ENCODE measurements around the gene ARVCF. TPM values are rescaled to one million over a fixed set of nuclear protein-coding genes. Genes with fewer than 3 reads are reported as not detected.

The ARVCF gene
- total and polyA plus RNA-seq, 9 of the 15 experiments (the other 6 are each of a cell fraction or from before 2014, with no cell fraction given): 0.03 to 97.4 (median 15.6) TPM

DNA sequence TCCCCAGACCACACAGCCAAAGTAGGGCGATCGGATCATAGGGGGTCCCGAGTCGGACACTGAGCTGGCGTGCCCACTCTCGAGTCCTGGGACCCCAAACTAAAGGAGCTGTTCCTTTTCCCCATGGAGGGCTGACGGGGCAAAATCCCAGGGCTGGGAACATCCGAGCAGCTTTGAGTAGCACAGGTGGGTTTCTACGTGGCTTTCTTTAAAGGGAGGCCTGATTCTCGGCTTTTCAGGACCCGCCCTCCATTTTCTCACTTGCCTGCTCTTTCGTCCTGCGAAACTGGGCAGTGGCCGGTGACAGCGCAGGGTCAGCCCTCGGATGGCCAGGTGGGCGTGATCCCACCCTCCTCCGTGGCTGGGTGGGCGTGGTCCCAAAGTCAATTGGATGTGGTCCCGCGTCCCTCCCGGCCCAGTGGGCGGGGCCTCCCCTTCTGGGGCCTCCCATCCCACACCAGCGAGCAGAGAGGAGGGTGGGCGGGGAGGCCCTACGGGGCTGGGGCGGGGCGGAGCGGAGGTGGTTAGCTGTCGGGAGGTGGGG, 57.5 kb downstream of the ARVCF start:
- DNase-seq (ENCODE audit: extremely low read depth in 1 of 4, low spot score in 3 of 4) (peak; percentile 100), ATAC-seq (peak; percentile 93), FAIRE-seq (peak; percentile 96)
- WGBS (ENCODE audit: insufficient coverage, low coverage, missing lambda C conversion rate): 19% methylated on average over 30 of the region's 30 CpGs
- intact Hi-C loops (cut with micrococcal nuclease): no loop called here
- BruUV-seq (replicated peaks): no TSS peak
- H3K27me3 ChIP-seq (ENCODE audit: control insufficient read depth in 2 of 2, insufficient read depth in 2 of 2, low read length in 2 of 2): no peaks in the 10 kb centered on the region
- peak overlapping the region; percentile 52 for H2AFZ ChIP-seq (ENCODE audit: low read depth, low read length)
- H3K36me3 ChIP-seq (ENCODE audit: control insufficient read depth, insufficient read depth, low read length): peaks cover 35% of the 10 kb centered on the region; the same call in 2 of the 3 replicates
- peak overlapping the region; percentile 26 to 91; a peak in 3 of 4 replicates for H3K9ac ChIP-seq (ENCODE audit: insufficient read depth in 1 of 2, low read depth in 2 of 2, low read length in 2 of 2)
- peak overlapping the region; percentile 19 for H3K4me3 ChIP-seq
- CTCF ChIA-PET (ENCODE audit: low intra/inter-chr PET ratio): no interaction called here
- H3K4me1 ChIP-seq (replicated peaks in 1 of 2; ENCODE audit: control insufficient read depth in 2 of 2, insufficient read depth in 2 of 2, low read length in 2 of 2): peaks cover 23 to 69% of the 10 kb centered on the region in 2 experiments
- H3K27ac ChIP-seq (ENCODE audit: extremely low read depth, low read depth, low read length): peak overlapping the region; percentile 43; the same call in 2 of the 3 replicates
- peak overlapping the region; percentile 72 for H3K4me2 ChIP-seq (ENCODE audit: insufficient read depth, low read length)
- H3K79me2 ChIP-seq (ENCODE audit: control insufficient read depth, insufficient read depth, low read length): peaks cover 14% of the 10 kb centered on the region; the same call in 1 of the 3 replicates
- POLR2A ChIA-PET: interaction anchor here (0.5 to 1.8 kb wide), 13 partner anchors 9 to 419 kb away, joined by 3 to 10 read pairs (median 3); partner anchors contain the start of gene GP1BB
- peaks cover 6% of the 10 kb centered on the region for H3K9me1 ChIP-seq (ENCODE audit: control insufficient read depth, insufficient read depth, low read length)
- in situ Hi-C loops (cut with MboI): no loop called here
- H4K20me1 ChIP-seq (replicated peaks; ENCODE audit: control insufficient read depth, insufficient read depth, low read length): peaks cover 35% of the 10 kb centered on the region
- no peaks in the 10 kb centered on the region for H3K9me3 ChIP-seq (replicated peaks; ENCODE audit: control insufficient read depth, insufficient read depth, low read depth, low read length)
- peak; percentile 70 for TF ChIP-seq SAP30 (IDR thresholded peaks at IDR 0.05; ENCODE audit: borderline replicate concordance, insufficient read depth, low read depth, low read length, poor library complexity, severe bottlenecking)
- TF ChIP-seq CREB3 (tag; conservative IDR thresholded peaks at IDR 0.05; ENCODE audit: low read depth): no peak
- TF ChIP-seq, protein P1, sequence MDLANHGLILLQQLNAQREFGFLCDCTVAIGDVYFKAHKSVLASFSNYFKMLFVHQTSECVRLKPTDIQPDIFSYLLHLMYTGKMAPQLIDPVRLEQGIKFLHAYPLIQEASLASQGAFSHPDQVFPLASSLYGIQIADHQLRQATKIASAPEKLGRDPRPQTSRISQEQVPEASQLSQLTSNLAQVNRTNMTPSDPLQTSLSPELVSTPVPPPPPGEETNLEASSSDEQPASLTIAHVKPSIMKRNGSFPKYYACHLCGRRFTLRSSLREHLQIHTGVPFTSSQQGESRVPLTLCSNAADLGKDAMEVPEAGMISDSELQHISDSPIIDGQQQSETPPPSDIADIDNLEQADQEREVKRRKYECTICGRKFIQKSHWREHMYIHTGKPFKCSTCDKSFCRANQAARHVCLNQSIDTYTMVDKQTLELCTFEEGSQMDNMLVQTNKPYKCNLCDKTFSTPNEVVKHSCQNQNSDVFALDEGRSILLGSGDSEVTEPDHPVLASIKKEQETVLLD (IDR thresholded peaks at IDR 0.05): peak; percentile 57
- no peak for TF ChIP-seq TCF15 (CRISPR knock-in tag; IDR thresholded peaks at IDR 0.05)
- TF ChIP-seq CTBP1 (IDR thresholded peaks at IDR 0.05; ENCODE audit: borderline replicate concordance): peak; percentile 79
- TF ChIP-seq PTTG1 (tag; IDR thresholded peaks at IDR 0.05; ENCODE audit: low read depth): no peak
- no peak for TF ChIP-seq SLC30A9 (CRISPR knock-in tag; IDR thresholded peaks at IDR 0.05)
- peak in 1 of 2 experiments; percentile 62; a peak in 1 of 4 replicates for TF ChIP-seq HDAC1 (IDR thresholded peaks at IDR 0.05)
- no peak for TF ChIP-seq BRF1 (IDR thresholded peaks at IDR 0.05; ENCODE audit: borderline replicate concordance, extremely low read depth, insufficient read length)
- no peak for TF ChIP-seq ZFPM2 (CRISPR knock-in tag; IDR thresholded peaks at IDR 0.05)
- TF ChIP-seq RCOR1 (IDR thresholded peaks at IDR 0.05; ENCODE audit: borderline replicate concordance in 1 of 2, low read depth in 2 of 2, low read length in 2 of 2): peak in 1 of 2 experiments; percentile 86; a peak in 2 of 4 replicates
- peak; percentile 39; the same call in 1 of the 2 replicates for TF ChIP-seq ESRRA (IDR thresholded peaks at IDR 0.05; ENCODE audit: borderline replicate concordance, low read depth)
- TF ChIP-seq ZBED1 (IDR thresholded peaks at IDR 0.05): no peak
- no peak for TF ChIP-seq HMG20B (CRISPR knock-in tag; IDR thresholded peaks at IDR 0.05)
- TF ChIP-seq, protein P2, sequence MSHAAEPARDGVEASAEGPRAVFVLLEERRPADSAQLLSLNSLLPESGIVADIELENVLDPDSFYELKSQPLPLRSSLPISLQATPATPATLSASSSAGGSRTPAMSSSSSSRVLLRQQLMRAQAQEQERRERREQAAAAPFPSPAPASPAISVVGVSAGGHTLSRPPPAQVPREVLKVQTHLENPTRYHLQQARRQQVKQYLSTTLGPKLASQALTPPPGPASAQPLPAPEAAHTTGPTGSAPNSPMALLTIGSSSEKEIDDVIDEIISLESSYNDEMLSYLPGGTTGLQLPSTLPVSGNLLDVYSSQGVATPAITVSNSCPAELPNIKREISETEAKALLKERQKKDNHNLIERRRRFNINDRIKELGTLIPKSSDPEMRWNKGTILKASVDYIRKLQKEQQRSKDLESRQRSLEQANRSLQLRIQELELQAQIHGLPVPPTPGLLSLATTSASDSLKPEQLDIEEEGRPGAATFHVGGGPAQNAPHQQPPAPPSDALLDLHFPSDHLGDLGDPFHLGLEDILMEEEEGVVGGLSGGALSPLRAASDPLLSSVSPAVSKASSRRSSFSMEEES (CRISPR knock-in tag; IDR thresholded peaks at IDR 0.05): no peak
- TF ChIP-seq TCF7 (IDR thresholded peaks at IDR 0.05; ENCODE audit: borderline replicate concordance): no peak
- TF ChIP-seq MTA1 (IDR thresholded peaks at IDR 0.05; ENCODE audit: borderline replicate concordance): peak; percentile 34; the same call in 1 of the 2 replicates

Measured in K562 (cell line).